NCI-H1092 treated with DMSO at 0.1 percent for 48 hours (cell line): ENCODE data around the gene PRDM7.
"Not testable (repeated sequence)": the region's sequence is repeated elsewhere in the genome, so short reads cannot be mapped to it uniquely, and the experiment has no call there.

Experiments
- DNase-seq: peaks from one replicate; lab custom pipeline; 2025; lab: John Stamatoyannopoulos, UW

Gene PRDM7

GRCh38 chr16:90012991-90013745 is 64.0 kb downstream of the PRDM7 start:
- no peak for DNase-seq

- DNase-seq = no peak
These were observed 65.1 kb downstream of the PRDM7 start for GRCh38 chr16:90011908-90012501.

- DNase-seq = no peak
These were observed 65.7 kb downstream of the PRDM7 start for GRCh38 chr16:90011508-90011819.

- DNase-seq = no peak
These were observed 66.2 kb downstream of the PRDM7 start for GRCh38 chr16:90010676-90011507.

GRCh38 chr16:90009172-90009899 is 67.8 kb downstream of the PRDM7 start:
- no peak for DNase-seq

- DNase-seq = no peak
These were observed 68.4 kb downstream of the PRDM7 start for GRCh38 chr16:90008708-90009145.

GRCh38 chr16:90007635-90008234 is 69.4 kb downstream of the PRDM7 start:
- DNase-seq = not testable (repeated sequence)

- no peak for DNase-seq
These were observed 70.1 kb downstream of the PRDM7 start for GRCh38 chr16:90007015-90007414.
